ENCODE results near the gene LVRN. TPM values are rescaled to one million over a fixed set of nuclear protein-coding genes. Genes with fewer than 3 reads are reported as not detected.

Gene LVRN
- total and polyA plus RNA-seq, 2 donors (not counting 3 experiments of a cell fraction or from before 2014, with no cell fraction given): 0.11 to 0.38 TPM

DNA sequence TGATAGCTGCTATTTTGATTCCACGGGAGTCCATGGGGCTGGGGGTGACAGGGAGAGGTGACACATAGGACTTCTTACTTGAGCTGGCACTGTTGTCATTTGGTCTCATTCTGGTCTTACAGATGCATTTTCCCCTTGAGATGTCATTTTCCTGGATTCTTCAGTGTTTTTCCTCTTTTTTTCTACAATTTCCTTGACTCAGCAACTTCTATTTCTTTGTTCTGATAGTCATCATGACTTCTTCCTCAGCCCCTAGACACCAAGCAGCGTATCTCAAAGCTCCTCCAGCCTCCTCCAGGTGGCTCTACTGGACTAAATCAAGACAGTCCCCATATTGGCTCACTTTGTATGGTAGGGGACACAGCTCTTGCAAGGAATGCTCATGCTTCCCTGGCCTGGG lies 16.5 kb downstream of the LVRN start:
- Histone ChIP-seq H3K9me1 (replicated peaks; ENCODE audit: control insufficient read depth, extremely low read depth, insufficient read depth, low read length) (no peaks in the 10 kb centered on the region), H3K4me3 (replicated peaks in 1 of 3; ENCODE audit: insufficient read depth in 1 of 3, low read depth in 1 of 3, low read length in 3 of 3) (no peak overlapping the region), H3K27ac (ENCODE audit: insufficient read depth, low read depth, low read length) (peak overlapping the region; percentile 45), H3K9me3 (replicated peaks; ENCODE audit: control insufficient read depth, insufficient read depth, low read length) (no peaks in the 10 kb centered on the region), H2AFZ (ENCODE audit: low read depth, low read length) (no peak overlapping the region), H3K4me2 (ENCODE audit: insufficient read depth, low read length) (peak overlapping the region; percentile 55), H3K36me3 (ENCODE audit: control insufficient read depth in 2 of 2, extremely low read depth in 1 of 2, insufficient read depth in 2 of 2, low read length in 2 of 2) (no peaks in the 10 kb centered on the region), H3K79me2 (ENCODE audit: control insufficient read depth, insufficient read depth, low read length) (no peaks in the 10 kb centered on the region), H3K9ac (replicated peaks; ENCODE audit: extremely low read depth, insufficient read depth, low read length) (peak overlapping the region; percentile 43), H4K20me1 (replicated peaks; ENCODE audit: control insufficient read depth, extremely low read depth, insufficient read depth, low read length) (no peaks in the 10 kb centered on the region), H3K4me1 (ENCODE audit: control insufficient read depth, extremely low read depth, insufficient read depth, low read length) (peaks cover 19% of the 10 kb centered on the region), H3K27me3 (ENCODE audit: control insufficient read depth in 2 of 2, insufficient read depth in 2 of 2, low read length in 2 of 2) (no peaks in the 10 kb centered on the region)
- no peak for DNase-seq (ENCODE audit: low read depth, low spot score)
- no TSS peak for BruUV-seq (replicated peaks)
- dilution Hi-C loops (cut with MboI; ENCODE audit: extremely low pct_ligation_motif_present, low sequenced_read_pairs) (no loop called here), intact Hi-C loops (cut with micrococcal nuclease) (loop anchor here (1.0 to 5.0 kb wide), 5 partner anchors 8 to 351 kb away; partner anchors contain the start of genes AP3S1, ARL14EPL, ATG12 and LVRN)
- POLR2A ChIA-PET: no interaction called here
- no peak for FAIRE-seq
- TF ChIP-seq JUN (IDR thresholded peaks at IDR 0.05; ENCODE audit: borderline replicate concordance, insufficient read depth, insufficient read length, low read depth) (no peak), GATA2 (IDR thresholded peaks at IDR 0.05; ENCODE audit: insufficient read depth, insufficient read length, low read depth, low read length) (no peak), EZH2 (IDR thresholded peaks at IDR 0.05; ENCODE audit: borderline replicate concordance, low read depth, low read length, severe bottlenecking) (no peak)
- TF ChIP-seq, protein P1, sequence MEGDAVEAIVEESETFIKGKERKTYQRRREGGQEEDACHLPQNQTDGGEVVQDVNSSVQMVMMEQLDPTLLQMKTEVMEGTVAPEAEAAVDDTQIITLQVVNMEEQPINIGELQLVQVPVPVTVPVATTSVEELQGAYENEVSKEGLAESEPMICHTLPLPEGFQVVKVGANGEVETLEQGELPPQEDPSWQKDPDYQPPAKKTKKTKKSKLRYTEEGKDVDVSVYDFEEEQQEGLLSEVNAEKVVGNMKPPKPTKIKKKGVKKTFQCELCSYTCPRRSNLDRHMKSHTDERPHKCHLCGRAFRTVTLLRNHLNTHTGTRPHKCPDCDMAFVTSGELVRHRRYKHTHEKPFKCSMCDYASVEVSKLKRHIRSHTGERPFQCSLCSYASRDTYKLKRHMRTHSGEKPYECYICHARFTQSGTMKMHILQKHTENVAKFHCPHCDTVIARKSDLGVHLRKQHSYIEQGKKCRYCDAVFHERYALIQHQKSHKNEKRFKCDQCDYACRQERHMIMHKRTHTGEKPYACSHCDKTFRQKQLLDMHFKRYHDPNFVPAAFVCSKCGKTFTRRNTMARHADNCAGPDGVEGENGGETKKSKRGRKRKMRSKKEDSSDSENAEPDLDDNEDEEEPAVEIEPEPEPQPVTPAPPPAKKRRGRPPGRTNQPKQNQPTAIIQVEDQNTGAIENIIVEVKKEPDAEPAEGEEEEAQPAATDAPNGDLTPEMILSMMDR (IDR thresholded peaks at IDR 0.05; ENCODE audit: extremely low read depth in 1 of 2, insufficient read depth in 1 of 2, low read depth in 1 of 2, low read length in 2 of 2): no peak
- TF ChIP-seq, protein P2, sequence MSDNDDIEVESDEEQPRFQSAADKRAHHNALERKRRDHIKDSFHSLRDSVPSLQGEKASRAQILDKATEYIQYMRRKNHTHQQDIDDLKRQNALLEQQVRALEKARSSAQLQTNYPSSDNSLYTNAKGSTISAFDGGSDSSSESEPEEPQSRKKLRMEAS (IDR thresholded peaks at IDR 0.05; ENCODE audit: insufficient read depth, insufficient read length): no peak
- CTCF ChIA-PET: interaction anchor here (1.0 to 1.3 kb wide), 2 partner anchors 9 to 91 kb away, joined by 3 read pairs; no protein-coding TSS in a partner anchor
